A673 (cell line): ENCODE measurements around the gene SNX24.

Experiments used
- EZH2 ChIP-seq: fragments of 200-600 bp; sonication (generic); IDR thresholded peaks from 2 replicates; pipeline ENCODE4 v1.6.1; 2017; ENCODE audit warnings: borderline replicate concordance, low read depth, mild to moderate bottlenecking, mixed read lengths, antibody characterized with exemption, low read length; ENCODE audit not compliant: poor library complexity, severe bottlenecking
- TF ChIP-seq, protein P1 (sequence below): fragments of 300-800, 200-600 bp; sonication (generic); conservative IDR thresholded peaks from 2 replicates; pipeline ENCODE4 v1.5.1; 2017; ENCODE audit warnings: low read depth, mild to moderate bottlenecking, antibody characterized with exemption, low read length, moderate library complexity, mixed read lengths

DNA sequence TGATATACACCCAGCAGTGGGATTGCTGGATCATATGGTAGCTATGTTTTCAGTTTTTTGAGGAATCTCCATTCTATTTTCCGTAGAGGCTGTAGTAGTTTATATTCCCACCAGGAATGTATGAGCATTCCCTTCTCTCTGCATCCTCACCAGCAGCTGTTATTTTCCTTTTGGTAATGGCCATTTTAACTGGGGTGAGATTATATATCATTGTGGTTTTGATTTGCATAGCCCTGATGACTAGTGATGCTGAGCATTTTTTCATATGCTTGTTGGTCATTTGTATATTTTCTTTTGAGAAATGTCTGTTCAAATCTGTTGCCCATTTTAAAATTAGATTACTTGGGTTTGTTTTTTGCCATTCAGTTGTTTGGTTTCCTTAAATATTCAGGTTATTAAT lies 202.3 kb downstream of the SNX24 start:
- TF ChIP-seq, protein P1, sequence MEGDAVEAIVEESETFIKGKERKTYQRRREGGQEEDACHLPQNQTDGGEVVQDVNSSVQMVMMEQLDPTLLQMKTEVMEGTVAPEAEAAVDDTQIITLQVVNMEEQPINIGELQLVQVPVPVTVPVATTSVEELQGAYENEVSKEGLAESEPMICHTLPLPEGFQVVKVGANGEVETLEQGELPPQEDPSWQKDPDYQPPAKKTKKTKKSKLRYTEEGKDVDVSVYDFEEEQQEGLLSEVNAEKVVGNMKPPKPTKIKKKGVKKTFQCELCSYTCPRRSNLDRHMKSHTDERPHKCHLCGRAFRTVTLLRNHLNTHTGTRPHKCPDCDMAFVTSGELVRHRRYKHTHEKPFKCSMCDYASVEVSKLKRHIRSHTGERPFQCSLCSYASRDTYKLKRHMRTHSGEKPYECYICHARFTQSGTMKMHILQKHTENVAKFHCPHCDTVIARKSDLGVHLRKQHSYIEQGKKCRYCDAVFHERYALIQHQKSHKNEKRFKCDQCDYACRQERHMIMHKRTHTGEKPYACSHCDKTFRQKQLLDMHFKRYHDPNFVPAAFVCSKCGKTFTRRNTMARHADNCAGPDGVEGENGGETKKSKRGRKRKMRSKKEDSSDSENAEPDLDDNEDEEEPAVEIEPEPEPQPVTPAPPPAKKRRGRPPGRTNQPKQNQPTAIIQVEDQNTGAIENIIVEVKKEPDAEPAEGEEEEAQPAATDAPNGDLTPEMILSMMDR = no peak
- no peak for TF ChIP-seq EZH2
